HEK293T (cell line): ENCODE results near the gene IFNK.

Experiments used
- BHLHE40 ChIP-seq: fragments of 450-650 bp; IDR thresholded peaks from 2 replicates; pipeline ENCODE4 v1.6.1; 2016; ENCODE audit warnings: mild to moderate bottlenecking, moderate library complexity, borderline replicate concordance
- ELF4 ChIP-seq: fragments of 450-650 bp; IDR thresholded peaks from 2 replicates; pipeline ENCODE4 v1.6.1; 2017; ENCODE audit warnings: antibody characterized with exemption
- FOXA1 ChIP-seq: fragments of 450-650 bp; IDR thresholded peaks from 2 replicates; pipeline ENCODE4 v1.6.1; 2016; ENCODE audit warnings: mild to moderate bottlenecking
- FOXM1 ChIP-seq: fragments of 450-650 bp; IDR thresholded peaks from 2 replicates; pipeline ENCODE4 v1.6.1; 2017; ENCODE audit warnings: mild to moderate bottlenecking, borderline replicate concordance
- HDGF ChIP-seq: fragments of 450-650 bp; IDR thresholded peaks from 2 replicates; pipeline ENCODE4 v1.6.1; 2017; ENCODE audit warnings: antibody characterized with exemption, borderline replicate concordance
- L3MBTL2 ChIP-seq: fragments of 450-650 bp; conservative IDR thresholded peaks from 2 replicates; pipeline ENCODE4 v1.6.1; 2016; ENCODE audit warnings: mild to moderate bottlenecking
- PKNOX1 ChIP-seq: fragments of 450-650 bp; IDR thresholded peaks from 2 replicates; pipeline ENCODE4 v1.6.1; 2016
- SP1 ChIP-seq: fragments of 450-650 bp; IDR thresholded peaks from 2 replicates; pipeline ENCODE4 v1.6.1; 2017
- SUZ12 ChIP-seq: fragments of 450-650 bp; IDR thresholded peaks from 2 replicates; pipeline ENCODE4 v1.6.1; 2016; ENCODE audit warnings: mild to moderate bottlenecking
- TARDBP ChIP-seq: fragments of 450-650 bp; IDR thresholded peaks from 2 replicates; pipeline ENCODE4 v1.6.1; 2016

GRCh38 chr9:27535701-27536118 lies 11.6 kb downstream of the IFNK start:
- TF ChIP-seq L3MBTL2 (no peak), ELF4 (no peak), HDGF (no peak), PKNOX1 (no peak), SUZ12 (no peak), SP1 (no peak), BHLHE40 (no peak), FOXA1 (no peak), FOXM1 (no peak), TARDBP (no peak)
